Fibroblast of the aortic adventitia (primary cell): Measurements from ENCODE around the gene NCKAP5. TPM values are rescaled to one million over a fixed set of nuclear protein-coding genes. Genes with fewer than 3 reads are reported as not detected.

Experiments
- DNase-seq: peaks from one replicate; pipeline ENCODE4 v3.0.0-alpha.2; 2010; ENCODE audit warnings: low read depth
- H3K4me3 ChIP-seq: 2 replicates; pipeline ENCODE4 v1.5.1; 2011; ENCODE audit warnings: low read depth, mild to moderate bottlenecking, control low read depth, low read length, moderate library complexity
- total RNA-seq: library from RNA; depleted of rRNA; stranded (reverse); fragments of >200 nt; gene quantifications from 2 replicates; pipeline ENCODE4 v1.2.3, GENCODE V29; 2012; ENCODE audit warnings: low replicate concordance
- TF ChIP-seq, protein P1 (sequence below): IDR thresholded peaks from 2 replicates; pipeline ENCODE4 v1.5.1; 2011; ENCODE audit warnings: mild to moderate bottlenecking, low read length, control low read depth, inconsistent platforms; ENCODE audit not compliant: insufficient read depth

Gene NCKAP5
- 1.7 and 4.4 TPM in 2 replicates for total RNA-seq

DNA sequence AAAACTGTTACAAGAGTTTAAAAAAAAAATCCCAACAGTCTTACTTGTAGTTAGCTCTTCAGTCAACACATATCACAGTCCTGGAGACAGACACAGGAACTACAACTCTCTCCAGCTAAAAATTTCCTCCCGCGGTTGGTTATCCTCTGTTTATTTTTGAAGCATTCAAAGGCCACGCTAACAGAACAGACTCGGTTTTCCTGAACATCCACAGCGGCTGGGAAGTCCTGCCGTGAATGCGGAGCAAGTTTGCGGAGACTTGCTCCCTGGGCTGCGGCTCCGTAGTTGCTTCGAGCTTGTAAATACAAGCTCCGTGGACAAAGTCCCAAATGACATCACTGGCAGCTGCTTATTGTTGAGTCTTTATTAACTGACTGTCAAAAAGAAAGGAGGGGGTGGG lies at the start of gene NCKAP5:
Gene NCKAP5 (minus strand): TSS at position 292 of the 400 bp plus-strand sequence. CDS start 50,937 bp downstream, outside the sequence.
- DNase-seq: peak; percentile 59
- TF ChIP-seq, protein P1, sequence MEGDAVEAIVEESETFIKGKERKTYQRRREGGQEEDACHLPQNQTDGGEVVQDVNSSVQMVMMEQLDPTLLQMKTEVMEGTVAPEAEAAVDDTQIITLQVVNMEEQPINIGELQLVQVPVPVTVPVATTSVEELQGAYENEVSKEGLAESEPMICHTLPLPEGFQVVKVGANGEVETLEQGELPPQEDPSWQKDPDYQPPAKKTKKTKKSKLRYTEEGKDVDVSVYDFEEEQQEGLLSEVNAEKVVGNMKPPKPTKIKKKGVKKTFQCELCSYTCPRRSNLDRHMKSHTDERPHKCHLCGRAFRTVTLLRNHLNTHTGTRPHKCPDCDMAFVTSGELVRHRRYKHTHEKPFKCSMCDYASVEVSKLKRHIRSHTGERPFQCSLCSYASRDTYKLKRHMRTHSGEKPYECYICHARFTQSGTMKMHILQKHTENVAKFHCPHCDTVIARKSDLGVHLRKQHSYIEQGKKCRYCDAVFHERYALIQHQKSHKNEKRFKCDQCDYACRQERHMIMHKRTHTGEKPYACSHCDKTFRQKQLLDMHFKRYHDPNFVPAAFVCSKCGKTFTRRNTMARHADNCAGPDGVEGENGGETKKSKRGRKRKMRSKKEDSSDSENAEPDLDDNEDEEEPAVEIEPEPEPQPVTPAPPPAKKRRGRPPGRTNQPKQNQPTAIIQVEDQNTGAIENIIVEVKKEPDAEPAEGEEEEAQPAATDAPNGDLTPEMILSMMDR: peak; percentile 49
- H3K4me3 ChIP-seq: peak within 1 kb of the TSS; percentile 40

DNA sequence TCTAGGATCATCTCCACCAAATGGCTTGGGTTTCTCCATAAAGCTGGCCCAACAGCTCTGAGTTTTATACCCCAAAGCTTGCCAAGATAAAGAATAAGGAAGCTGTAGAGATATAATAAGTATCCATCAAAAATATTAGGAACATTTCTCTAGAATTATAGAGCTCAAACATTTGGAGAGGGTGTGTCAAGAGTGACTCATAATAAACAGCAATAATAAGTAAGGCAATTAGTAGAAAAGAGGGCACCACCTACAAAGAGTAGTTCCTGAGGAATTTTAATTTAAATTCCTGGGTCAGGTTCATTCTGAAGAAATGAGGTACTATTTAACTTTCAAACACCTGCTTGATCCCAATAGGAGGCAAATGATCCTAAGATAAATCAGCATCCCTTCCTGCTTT lies 41.4 kb upstream of the NCKAP5 start:
- TF ChIP-seq, protein P1: no peak
- no peak for DNase-seq
- no peak overlapping the region for H3K4me3 ChIP-seq

DNA sequence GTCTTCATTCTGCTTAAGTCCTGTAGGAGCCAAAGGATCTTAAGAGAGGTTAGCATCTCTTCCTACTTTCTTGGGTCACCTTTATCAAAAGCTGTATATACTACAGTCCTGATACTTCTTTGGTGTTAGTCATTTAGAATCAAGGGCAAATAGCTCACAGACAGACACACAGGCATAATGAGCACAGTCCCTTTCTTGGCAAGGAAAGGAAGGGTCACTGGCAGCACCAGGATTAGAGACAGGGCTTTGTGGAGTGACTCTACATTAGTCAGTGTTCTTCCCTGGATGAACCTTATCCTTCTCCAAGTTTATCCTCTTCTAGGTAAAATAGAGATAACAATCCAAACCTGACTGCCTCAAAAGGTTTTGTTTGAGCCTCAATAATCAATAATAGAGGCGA lies 40.0 kb upstream of the NCKAP5 start:
- no peak overlapping the region for H3K4me3 ChIP-seq
- DNase-seq: no peak
- TF ChIP-seq, protein P1: no peak

DNA sequence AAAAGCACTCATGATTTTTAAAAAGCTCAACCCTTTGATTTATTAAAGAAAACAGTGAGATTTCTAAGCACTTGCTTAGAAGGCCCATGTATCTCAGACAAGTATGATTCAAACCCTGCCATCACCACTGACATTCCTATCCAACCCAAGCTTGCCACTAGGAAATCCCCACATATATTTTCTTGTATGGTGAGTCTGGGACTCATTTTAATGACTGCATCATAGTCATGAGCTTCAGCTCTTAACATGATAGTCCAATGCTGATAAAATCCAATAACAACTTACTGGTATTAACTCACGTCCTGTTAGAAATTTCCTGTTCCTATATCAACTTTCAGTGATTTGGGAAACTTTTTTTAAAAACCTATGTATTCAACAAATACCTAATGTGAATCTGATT lies 39.4 kb upstream of the NCKAP5 start:
- H3K4me3 ChIP-seq: no peak overlapping the region
- DNase-seq: peak; percentile 73
- TF ChIP-seq, protein P1: no peak

DNA sequence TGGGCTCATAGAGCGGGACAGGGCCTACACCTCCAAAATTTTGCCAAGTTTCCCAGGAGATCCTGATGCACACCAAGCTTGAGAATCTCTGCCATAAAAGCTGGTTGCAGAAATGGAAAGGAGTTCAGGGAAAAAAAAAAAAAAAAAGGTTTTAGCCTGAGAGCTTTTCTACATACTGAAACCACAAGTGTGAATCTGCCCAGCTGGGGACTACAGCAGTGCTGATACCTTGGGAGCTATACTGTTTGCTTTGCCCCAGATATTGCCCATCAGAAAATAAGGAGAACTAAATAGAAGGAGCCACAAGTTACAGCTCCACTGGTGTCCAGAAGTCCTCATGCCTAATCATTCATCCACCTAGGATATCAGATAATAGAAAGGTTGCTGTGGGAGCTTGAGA lies 38.4 kb upstream of the NCKAP5 start:
- TF ChIP-seq, protein P1: no peak
- no peak overlapping the region for H3K4me3 ChIP-seq
- DNase-seq: no peak

DNA sequence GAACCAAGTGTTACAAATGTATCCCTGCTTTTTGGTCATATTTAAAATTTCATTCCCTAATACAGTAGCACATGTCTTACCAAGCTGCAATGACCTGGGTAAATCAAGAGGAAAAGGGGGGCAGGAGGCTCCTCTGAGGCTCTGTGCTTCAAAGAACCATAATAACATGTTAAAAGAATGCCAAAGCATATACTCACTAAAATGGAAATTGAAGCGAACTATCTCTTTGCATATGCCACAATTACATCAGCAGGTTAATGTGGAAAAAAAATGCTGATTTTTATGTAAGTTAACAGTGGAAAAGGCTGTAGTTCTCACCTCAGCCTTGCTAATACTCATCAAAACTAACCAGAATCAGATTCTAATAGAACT lies 37.5 kb upstream of the NCKAP5 start:
- H3K4me3 ChIP-seq: no peak overlapping the region
- no peak for DNase-seq

More for the DNA sequence above, 37.5 kb upstream of the NCKAP5 start:
- TF ChIP-seq, protein P1: no peak
